Occipital lobe (tissue), 2 donors: ENCODE results near the gene PRAMEF12. TPM values are rescaled to one million over a fixed set of nuclear protein-coding genes. Genes with fewer than 3 reads are reported as not detected.
"Not testable (repeated sequence)": the region's sequence is repeated elsewhere in the genome, so short reads cannot be mapped to it uniquely, and the experiment has no call there.

ENCODE experiments used
- DNase-seq: peaks from one replicate; lab custom pipeline; 2025; lab: John Stamatoyannopoulos, UW
- total RNA-seq: library from RNA; depleted of rRNA; stranded (reverse); fragments of >200 nt; gene quantifications from one replicate; pipeline ENCODE4 v1.2.3, GENCODE V29; 2014

PRAMEF12 gene
- total RNA-seq, 1 donor from 2014 or later = not detected

DNA sequence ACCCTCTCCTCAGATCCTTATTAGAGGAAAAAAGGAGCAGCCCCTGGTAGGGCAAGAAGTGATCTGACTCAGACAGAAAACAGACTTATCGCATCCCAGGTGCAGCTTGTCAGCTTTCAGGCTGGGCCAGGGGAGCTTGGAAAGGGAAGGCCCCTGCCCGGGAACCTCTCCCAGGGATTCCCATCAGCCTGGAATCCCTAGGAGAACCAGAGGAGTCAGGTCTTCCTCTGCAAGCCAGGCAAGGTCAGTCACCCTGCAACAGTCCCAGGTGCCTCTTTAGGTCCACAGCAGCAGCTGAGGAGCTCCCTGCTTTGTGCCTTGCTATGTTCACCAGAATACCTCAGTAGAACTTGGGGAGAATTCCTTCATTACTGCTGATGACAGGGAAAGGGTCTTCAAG lies 2.9 kb upstream of the PRAMEF12 start:
- no peak for DNase-seq

DNA sequence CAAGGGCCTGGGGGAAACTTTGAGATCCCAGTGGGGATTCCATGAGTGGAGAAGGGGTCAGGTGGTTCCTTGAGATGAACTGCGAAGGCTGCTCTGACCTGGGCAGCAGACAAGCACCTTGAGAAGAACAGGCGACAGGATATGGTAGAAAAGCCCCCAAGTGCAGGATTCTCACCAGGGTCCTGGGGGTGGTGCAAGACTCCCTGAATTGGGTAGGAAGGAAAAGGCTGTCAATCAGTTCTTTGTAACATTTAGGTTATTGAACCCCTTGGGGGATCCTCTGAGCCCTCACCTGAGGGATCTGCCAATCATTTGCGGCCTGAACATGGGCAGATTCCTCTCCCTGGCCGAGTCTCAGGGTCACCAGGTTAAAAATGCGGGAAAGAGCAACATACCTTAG lies 2.4 kb upstream of the PRAMEF12 start:
- no peak for DNase-seq

DNA sequence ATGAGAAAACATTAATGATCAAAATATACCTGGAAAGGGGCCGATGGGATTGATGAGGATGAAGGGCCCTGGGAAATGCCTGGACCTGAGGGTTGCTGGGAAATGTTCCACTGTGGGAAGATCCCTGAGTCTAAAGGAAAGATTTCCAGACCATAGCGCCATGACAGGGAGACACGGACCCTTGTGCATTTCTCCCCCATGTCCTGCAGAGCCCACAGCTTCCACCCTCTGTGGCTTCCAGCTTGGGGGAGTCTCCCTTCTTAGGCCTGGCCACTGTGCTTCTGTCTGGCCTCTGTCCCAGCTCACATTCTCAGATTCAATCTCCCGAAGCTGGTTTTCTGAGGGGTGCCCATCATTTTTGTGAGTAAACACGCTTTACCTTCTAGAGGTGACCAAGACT lies 1.0 kb upstream of the PRAMEF12 start:
- DNase-seq = no peak

DNA sequence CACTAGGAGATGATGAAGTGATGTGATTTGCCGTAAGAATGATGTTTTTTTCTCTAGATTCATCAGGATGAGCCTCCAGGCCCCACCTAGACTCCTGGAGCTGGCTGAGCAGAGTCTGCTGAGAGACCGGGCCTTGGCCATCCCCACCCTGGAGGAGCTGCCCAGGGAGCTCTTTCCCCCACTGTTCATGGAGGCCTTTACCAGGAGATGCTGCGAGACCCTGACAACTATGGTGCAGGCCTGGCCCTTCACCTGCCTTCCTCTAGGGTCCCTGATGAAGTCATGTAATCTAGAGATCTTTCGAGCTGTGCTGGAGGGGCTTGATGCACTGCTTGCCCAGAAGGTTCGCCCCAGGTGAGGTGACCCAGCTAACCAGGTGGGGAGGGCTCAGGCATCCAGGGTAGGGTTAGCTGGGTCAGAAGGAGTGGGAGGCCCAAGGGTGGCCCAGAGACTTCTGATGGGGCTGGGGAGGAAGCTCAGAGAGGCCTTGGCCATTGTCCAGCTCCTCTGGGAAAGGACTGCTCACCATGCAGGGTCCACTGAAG lies 1.3 kb downstream of the PRAMEF12 start:
- no peak for DNase-seq

DNA sequence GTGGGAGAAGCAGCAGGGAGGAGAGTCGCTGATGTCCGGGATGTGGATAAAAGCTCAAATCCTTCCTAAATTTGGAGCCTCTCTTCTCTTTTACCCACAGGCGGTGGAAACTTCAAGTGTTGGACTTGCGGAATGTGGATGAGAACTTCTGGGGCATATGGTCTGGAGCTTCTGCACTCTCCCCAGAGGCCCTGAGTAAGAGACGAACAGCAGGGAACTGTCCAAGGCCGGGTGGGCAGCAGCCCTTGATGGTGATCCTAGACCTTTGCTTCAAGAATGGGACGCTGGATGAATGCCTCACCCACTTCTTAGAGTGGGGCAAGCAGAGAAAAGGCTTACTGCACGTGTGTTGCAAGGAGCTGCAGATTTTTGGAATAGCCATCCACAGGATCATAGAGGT lies 1.9 kb downstream of the PRAMEF12 start:
- no peak for DNase-seq

DNA sequence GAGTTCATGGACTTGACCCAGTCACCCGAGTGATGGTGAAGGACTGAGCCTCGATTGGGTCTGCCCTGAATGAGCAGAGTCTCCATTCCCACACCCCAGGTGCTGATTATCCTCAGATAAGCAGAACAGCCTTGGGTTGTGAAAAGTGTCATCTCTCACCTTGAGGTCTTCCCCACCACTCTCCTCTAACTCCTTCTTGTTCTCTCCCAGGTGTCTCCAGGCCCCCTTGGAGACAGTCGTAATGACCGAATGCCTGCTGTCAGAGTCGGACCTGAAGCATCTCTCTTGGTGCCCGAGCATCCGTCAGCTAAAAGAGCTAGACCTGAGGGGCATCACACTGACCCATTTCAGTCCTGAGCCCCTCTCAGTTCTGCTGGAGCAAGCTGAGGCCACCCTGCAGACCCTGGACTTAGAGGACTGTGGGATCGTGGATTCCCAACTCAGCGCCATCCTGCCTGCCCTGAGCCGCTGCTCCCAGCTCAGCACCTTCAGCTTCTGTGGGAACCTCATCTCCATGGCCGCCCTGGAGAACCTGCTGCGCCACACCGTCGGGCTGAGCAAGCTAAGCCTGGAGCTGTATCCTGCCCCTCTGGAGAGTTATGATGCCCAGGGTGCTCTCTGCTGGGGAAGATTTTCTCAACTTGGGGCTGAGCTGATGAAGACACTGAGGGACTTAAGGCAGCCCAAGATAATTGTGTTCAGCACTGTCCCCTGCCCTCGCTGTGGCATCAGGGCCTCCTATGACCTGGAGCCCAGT lies 3.4 kb downstream of the PRAMEF12 start:
- no peak for DNase-seq

DNA sequence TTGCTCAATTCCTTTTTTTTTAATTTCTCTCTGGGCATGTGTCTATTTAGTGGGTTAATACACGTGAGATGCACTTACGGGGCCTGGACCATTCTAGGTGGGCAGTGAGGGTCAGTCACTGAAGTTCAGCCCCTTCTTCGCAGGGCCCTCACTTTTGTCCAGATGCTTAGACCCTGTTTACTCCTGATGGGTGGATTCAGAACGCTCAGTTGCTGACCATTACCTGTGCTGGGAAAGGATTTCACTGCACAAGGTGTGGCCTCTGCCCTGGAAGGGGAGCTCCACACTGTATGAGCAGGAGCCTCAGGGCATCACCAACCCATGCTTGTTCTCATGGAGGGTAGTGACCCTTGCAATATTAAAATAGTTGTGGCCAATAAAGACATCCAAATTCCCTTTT lies 4.5 kb downstream of the PRAMEF12 start:
- no peak for DNase-seq

DNA sequence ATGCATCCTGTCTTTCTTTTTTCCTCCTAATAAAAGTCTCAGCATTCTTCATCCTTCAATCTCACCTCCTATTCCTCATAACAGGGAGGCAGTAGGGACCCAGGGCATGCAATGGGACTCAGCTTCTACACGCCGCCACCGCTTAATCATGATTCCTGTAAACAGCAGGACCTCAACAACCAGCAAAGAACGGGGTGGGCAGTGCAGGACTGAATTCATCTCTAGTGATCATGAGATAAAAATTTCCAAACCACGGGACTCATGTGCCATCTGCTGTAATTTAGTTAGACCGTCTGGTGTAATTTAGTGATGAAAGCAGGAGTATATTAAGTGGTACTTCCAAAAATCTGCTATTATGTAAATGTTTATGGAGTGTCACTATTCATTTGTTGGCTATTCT lies 5.4 kb downstream of the PRAMEF12 start:
- DNase-seq = no peak

DNA sequence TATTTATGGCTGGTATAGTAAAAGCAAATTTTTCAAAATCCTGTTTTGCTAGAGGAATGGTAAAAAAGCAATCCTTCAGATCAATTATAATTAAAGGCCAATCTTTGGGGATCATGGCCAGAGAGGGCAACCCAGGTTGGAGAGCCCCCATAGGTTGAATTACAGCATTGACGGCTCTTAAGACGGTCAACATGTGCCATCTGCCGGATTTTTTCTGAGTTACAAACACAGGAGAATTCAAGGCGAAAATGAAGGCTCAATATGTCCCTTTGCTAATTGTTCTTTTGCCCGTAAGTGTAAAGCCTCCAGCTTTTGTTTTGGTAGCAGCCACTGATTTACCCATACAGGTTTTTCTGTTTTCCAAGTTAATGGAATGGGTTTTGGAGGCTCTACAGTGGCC lies 8.0 kb downstream of the PRAMEF12 start:
- not testable (repeated sequence) for DNase-seq

DNA sequence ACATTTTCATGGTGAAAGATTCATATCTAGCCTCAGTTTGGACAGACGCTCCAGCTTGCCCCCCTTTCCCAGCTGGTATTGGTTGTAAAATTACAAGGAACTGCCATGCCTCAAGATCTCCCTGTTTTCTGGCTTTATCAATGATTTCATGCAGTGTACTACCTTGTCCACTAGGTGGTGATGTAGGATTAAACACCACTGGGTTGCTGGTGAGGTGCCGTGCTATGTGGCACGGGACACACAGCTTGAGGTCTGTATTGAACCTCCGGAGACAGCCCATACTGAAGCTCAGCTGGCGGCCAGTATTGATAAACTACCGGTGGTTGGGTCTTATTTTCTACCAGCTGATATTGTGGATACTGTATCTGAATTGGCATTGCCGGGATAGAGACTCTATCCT lies 10.2 kb downstream of the PRAMEF12 start:
- not testable (repeated sequence) for DNase-seq

DNA sequence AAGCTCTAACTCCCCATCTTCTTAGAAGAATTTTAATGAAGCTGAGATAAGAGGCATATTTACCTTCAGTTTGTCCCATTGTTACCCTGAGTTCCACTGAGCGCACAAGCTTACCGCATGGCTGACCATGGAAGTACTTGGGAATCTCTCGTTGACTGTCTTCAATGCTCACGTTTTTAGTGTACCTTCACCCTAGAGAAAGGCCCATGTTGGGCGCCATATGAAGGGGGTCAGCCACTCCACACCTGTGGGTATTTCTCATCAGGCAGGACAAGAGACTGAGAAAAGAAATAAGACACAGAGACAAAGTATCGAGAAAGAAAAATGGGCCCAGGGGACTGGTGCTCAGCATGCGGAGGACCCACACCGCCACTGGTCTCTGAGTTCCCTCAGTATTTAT lies 11.2 kb downstream of the PRAMEF12 start:
- not testable (repeated sequence) for DNase-seq

DNA sequence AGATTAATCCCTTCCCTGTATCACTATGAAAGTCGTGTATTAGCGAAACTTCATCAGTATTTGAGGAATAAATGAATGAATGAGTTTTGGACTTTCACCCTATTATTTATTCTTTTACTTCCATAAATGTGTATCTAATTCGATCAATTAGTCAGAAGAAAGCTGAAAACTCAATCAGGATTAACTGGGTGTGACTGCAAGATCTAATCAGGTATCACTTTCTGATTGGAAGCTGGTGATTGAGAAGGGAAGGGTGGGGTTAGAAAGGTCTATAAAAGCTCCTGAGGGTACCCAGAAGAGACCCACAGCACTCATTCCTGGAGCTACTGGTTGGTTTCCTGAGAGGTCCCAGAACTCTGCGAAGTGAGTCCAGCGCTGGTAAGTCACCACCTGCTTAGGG lies 17.6 kb downstream of the PRAMEF12 start, which contains the start of gene PRAMEF1:
TSS of gene PRAMEF1 (plus strand) at position 301 of the 400 bp plus-strand sequence. CDS start 1,831 bp downstream, outside the sequence.
- not testable (repeated sequence) for DNase-seq

DNA sequence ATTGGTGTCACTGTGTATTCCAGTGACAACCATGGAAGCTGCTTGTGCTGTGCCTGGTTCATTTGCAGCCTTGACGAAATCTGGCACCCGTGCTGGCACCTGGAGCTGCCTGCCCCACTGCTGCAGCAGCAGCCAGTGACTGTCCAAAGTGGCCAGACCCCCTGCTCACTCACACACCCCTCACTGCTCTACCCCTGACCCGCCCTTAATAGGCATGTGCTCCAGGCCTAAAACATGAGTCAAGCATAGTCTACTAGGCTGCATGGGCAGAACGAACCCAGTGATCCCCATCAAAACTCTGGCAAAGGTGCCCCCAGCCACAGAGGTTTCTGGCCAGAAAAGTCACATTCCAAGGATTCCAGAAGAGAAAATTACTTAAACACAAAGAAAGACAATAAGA lies 25.4 kb downstream of the PRAMEF12 start:
- no peak for DNase-seq

DNA sequence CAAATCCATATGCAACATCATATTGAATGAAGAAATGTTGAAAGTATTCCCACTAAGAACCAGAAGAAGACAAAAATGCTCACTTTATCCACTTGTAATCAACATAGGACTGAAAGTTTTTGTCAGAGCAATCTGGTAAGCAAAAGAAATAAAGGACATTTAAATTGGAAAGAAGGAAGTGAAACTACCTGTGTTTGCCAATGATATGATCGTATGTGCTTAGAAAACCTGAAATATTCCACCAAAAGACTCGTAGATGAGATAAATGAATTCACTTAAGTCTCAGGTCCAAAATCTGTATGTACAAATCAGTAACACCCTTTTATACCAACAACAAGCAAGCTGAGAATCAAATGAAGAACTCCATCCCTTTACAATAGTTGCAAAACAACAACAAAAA lies 26.2 kb downstream of the PRAMEF12 start:
- DNase-seq = no peak

DNA sequence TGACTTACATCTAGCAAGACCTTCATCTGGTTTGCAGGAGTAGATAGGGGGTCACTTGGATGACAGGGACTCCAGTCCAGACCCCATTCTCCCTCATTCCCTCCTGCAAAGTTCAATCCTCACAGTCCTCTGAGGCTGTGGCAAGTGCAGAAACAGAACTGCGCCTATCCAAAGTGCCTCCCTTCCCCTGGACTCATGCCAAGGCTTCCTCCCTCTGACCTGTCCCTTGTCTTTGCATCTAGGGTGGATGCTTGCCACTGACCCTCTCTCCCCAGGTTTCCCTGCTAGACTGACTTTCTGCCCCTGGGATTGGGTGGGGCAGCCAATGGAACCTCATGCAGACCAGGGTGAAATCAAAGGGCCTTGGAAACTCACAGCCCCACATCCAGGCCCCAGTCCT lies 36.4 kb downstream of the PRAMEF12 start:
- DNase-seq = no peak

DNA sequence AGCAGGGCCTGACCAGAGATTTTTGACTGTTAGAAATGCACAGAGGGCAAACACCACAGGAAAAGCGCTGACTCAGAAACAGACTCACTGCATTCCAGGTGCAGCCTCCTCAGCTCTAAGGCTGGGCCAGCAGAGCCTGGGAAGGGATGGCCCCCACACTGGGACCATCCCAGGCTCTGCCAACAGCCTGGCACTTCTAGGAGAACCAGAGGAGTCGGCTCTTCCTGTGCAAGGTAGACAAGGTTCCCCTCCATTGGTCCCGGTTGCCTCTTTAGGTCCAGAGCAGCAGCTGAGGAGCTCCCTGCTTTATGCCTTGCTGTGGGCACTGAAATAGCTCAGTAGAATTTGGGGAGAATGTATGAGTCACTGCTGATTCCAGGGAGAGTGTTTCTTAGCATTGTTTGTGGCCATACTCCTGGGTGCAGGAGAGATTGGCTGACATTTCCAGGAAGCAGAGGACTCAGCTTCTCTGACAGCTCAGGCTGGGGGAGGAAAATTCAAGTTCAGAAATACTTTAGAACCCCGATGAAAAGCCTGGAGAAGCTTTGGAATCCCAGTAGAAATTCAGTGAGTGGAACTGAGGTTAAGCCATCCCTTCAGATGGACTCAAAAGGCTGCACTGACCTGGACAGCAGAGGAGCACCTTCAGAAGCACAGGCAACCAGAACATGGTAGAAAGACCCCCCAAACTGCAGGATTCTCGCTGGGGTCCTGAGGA lies 37.3 kb downstream of the PRAMEF12 start:
- no peak for DNase-seq

DNA sequence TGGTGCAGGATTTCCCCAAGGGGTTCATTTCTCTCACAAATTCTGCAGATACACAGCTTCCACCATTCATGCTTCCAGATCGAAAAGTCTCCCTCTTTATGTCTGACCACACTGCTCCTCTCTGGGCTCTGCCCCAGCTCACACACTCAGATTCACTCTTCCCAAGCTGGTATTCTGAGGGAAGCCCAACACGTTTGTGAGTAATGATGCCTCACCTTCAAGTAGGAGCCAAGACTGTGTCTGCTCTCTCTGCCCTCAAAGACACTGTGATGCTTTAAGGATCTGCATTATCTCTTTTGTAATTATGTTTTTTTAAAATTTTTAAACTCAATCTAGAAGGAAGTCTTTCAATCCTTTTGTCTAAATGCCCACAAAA lies 37.9 kb downstream of the PRAMEF12 start:
- no peak for DNase-seq

DNA sequence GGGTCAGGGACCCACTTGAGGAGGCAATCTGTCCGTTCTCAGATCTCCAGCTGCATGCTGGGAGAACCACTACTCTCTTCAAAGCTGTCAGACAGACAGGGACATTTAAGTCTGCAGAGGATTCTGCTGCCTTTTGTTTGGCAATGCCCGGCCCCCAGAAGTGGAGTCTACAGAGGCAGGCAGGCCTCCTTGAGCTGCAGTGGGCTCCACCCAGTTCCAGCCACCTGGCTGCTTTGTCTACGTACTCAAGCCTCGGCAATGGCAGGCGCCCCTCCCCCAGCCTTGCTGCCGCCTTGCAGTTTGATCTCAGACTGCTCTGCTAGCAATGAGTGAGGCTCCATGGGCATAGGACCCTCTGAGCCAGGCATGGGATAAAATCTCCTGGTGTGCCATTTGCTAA lies 45.5 kb downstream of the PRAMEF12 start:
- not testable (repeated sequence) for DNase-seq
